ENCODE measurements around the gene HIVEP1. TPM values are rescaled to one million over a fixed set of nuclear protein-coding genes. Genes with fewer than 3 reads are reported as not detected.

Gene HIVEP1
- total RNA-seq, 2 donors from 2014 or later = 16.1 to 18.8 TPM

- no peak overlapping the region for H3K4me3 ChIP-seq
Observed at GRCh38 chr6:12164508-12164770, 152.3 kb downstream of the HIVEP1 start.

GRCh38 chr6:12165297-12165696 lies 153.2 kb downstream of the HIVEP1 start:
- TF ChIP-seq, protein P1, sequence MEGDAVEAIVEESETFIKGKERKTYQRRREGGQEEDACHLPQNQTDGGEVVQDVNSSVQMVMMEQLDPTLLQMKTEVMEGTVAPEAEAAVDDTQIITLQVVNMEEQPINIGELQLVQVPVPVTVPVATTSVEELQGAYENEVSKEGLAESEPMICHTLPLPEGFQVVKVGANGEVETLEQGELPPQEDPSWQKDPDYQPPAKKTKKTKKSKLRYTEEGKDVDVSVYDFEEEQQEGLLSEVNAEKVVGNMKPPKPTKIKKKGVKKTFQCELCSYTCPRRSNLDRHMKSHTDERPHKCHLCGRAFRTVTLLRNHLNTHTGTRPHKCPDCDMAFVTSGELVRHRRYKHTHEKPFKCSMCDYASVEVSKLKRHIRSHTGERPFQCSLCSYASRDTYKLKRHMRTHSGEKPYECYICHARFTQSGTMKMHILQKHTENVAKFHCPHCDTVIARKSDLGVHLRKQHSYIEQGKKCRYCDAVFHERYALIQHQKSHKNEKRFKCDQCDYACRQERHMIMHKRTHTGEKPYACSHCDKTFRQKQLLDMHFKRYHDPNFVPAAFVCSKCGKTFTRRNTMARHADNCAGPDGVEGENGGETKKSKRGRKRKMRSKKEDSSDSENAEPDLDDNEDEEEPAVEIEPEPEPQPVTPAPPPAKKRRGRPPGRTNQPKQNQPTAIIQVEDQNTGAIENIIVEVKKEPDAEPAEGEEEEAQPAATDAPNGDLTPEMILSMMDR (IDR thresholded peaks at IDR 0.05) = no peak
- no peaks in the 10 kb centered on the region for H3K4me1 ChIP-seq
- no peaks in the 10 kb centered on the region for H3K27me3 ChIP-seq
- no peak overlapping the region for H3K27ac ChIP-seq
- H3K4me3 ChIP-seq = no peak overlapping the region
- H3K36me3 ChIP-seq = peaks cover 21% of the 10 kb centered on the region
- DNase-seq (ENCODE audit: low spot score) = no peak
- no peaks in the 10 kb centered on the region for H3K9me3 ChIP-seq

More at GRCh38 chr6:12164508-12164770, 152.3 kb downstream of the HIVEP1 start:
- TF ChIP-seq, protein P1 (IDR thresholded peaks at IDR 0.05) = no peak
- DNase-seq (ENCODE audit: low spot score) = no peak
- peaks cover 21% of the 10 kb centered on the region for H3K36me3 ChIP-seq
- H3K4me1 ChIP-seq = no peaks in the 10 kb centered on the region
- no peaks in the 10 kb centered on the region for H3K9me3 ChIP-seq
- H3K27me3 ChIP-seq = no peaks in the 10 kb centered on the region
- H3K27ac ChIP-seq = no peak overlapping the region

GRCh38 chr6:12165722-12166280 lies 153.7 kb downstream of the HIVEP1 start:
- no peaks in the 10 kb centered on the region for H3K9me3 ChIP-seq
- H3K27me3 ChIP-seq = no peaks in the 10 kb centered on the region
- H3K27ac ChIP-seq = no peak overlapping the region
- H3K4me3 ChIP-seq = no peak overlapping the region
- H3K36me3 ChIP-seq = peaks cover 21% of the 10 kb centered on the region
- DNase-seq (ENCODE audit: low spot score) = no peak
- TF ChIP-seq, protein P1 (IDR thresholded peaks at IDR 0.05) = no peak
- H3K4me1 ChIP-seq = no peaks in the 10 kb centered on the region

- TF ChIP-seq, protein P1 (IDR thresholded peaks at IDR 0.05) = no peak
- Histone ChIP-seq H3K36me3 (no peaks in the 10 kb centered on the region), H3K9me3 (no peaks in the 10 kb centered on the region), H3K27me3 (no peaks in the 10 kb centered on the region), H3K4me1 (no peaks in the 10 kb centered on the region), H3K4me3 (no peak overlapping the region), H3K27ac (no peak overlapping the region)
- DNase-seq (ENCODE audit: low spot score) = no peak
Observed at GRCh38 chr6:12169377-12169776, 157.3 kb downstream of the HIVEP1 start.

DNA sequence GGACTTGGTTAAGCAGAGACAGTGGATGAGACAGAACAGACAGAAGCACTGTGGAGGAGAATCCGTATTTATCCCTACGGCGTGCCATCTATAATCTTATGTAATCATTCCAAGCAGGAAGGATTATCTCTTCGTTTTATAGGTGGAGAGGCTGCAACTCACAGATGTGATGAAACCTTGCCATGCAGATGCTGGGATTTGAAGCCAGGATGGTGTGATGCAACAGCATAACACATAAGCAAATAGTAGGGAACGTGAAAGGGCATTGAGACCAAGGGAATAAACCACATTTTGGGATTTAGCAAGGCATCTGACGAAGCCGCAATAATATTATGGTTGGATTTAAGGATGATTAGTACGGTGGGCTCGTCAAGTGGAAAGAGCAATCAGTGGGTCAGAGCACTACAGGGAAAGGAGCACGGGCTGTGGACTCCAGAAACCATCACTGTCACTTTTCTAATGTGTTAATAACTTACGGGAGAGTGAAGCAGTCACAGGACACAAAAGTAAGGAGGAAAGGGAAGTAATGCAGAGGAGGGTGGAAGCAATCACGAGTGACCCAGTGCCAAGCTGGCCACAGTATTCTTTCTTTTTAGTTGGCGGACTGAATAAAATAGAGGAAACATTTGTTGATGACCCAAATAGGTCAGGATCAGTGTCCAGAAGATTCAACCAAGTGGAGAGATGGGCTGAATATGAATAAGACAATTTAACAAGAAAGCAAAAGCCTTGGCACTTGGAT lies 158.4 kb downstream of the HIVEP1 start:
- Histone ChIP-seq H3K27me3 (no peaks in the 10 kb centered on the region), H3K4me3 (no peak overlapping the region), H3K9me3 (no peaks in the 10 kb centered on the region), H3K4me1 (no peaks in the 10 kb centered on the region), H3K36me3 (no peaks in the 10 kb centered on the region), H3K27ac (no peak overlapping the region)
- TF ChIP-seq, protein P1 (IDR thresholded peaks at IDR 0.05) = no peak
- DNase-seq (ENCODE audit: low spot score) = no peak

DNA sequence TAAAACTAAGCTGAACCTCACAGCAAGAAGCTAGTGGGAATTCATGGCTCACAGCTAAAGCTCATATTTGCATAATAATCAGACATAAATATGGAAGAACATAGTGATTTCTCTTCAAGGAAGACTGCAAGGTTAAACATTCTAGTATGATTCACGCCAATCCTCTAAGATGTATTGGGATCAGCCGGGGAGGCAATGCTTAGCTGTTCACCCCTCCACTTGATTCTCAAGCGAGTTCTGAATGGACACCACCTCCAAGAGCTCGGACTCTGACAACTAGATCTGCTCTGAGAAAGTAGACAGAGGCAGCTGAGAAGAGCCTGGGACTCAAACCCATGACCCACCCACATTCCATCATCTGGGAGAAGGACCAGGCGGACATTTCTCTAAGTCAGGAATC lies 159.6 kb downstream of the HIVEP1 start:
- no peak for DNase-seq (ENCODE audit: low spot score)
- Histone ChIP-seq H3K27ac (no peak overlapping the region), H3K4me3 (no peak overlapping the region), H3K27me3 (no peaks in the 10 kb centered on the region), H3K4me1 (no peaks in the 10 kb centered on the region), H3K36me3 (no peaks in the 10 kb centered on the region), H3K9me3 (peaks cover 0 to 2% of the 10 kb centered on the region in 2 donors)
- TF ChIP-seq, protein P1 (IDR thresholded peaks at IDR 0.05) = no peak
